ENCODE data around the gene RASSF5.
A peak's percentile ranks its signal among the peaks of the same experiment; 100 is the strongest.

RASSF5 gene

GRCh38 chr1:206513312-206514111, 6.2 kb downstream of the RASSF5 start:
- DNase-seq (ENCODE audit: low read depth, low spot score): peak; percentile 90

GRCh38 chr1:206514813-206515387, 7.6 kb downstream of the RASSF5 start:
- no peak for DNase-seq (ENCODE audit: low read depth, low spot score)

DNA sequence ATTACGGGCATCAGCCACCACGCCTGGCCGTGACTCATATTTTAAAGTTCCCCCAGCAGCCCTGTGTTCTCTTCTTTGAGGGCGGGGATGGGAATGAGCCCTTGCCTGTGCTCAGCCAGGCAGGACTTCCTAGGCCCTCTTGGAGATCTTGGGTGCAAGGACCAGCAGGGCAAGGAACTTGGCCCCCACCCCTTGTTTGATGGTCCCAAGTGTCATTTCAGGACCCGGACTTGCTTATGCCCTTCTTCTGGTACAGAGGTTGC, 9.3 kb downstream of the RASSF5 start:
- DNase-seq (ENCODE audit: low read depth, low spot score): no peak

DNA sequence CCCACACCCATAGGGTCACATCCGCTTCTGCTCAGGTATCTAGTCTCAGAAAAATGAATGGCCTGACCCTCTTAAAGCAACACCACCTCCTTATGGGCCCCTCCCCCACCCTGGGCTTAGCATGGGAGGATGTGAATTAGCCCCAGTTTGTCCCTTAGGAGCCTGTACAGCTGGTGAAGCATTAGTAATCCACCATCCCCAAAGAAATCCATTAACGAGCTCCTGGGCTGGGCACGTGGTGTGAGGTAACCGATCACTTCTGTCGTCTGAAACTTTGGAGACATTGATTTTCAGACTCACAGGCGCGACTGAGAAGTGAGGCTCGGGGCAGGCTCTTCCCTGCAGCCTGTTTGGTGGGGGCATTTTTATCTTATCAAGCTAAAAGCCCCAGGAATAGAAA, 10.5 kb downstream of the RASSF5 start:
- no peak for DNase-seq (ENCODE audit: low read depth, low spot score)

DNA sequence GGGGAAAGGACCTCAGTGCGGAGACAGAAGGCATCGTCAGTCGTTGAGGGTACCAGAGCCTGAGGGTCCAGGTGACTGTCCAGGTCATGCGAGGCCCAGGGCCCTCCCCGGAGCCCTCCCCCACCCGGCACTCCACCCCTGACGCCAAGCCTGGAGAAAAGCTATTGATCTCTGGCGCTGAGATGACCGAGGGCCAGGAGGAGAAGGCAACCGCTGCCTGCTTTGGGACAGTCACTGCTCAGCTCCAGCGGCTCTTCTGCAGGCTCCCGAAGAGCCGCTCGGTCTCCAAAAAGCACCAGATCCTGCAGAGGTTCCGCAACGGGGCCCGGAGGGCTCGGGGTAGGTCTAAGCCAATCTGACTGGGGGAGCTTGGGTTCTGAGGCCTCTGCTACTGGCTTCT, 10.9 kb downstream of the RASSF5 start:
- DNase-seq (ENCODE audit: low read depth, low spot score): no peak

- DNase-seq (ENCODE audit: low read depth, low spot score): no peak
These were observed 11.4 kb downstream of the RASSF5 start for GRCh38 chr1:206518743-206519142.

GRCh38 chr1:206521127-206521526, 13.8 kb downstream of the RASSF5 start:
- DNase-seq (ENCODE audit: low read depth, low spot score): no peak

DNA sequence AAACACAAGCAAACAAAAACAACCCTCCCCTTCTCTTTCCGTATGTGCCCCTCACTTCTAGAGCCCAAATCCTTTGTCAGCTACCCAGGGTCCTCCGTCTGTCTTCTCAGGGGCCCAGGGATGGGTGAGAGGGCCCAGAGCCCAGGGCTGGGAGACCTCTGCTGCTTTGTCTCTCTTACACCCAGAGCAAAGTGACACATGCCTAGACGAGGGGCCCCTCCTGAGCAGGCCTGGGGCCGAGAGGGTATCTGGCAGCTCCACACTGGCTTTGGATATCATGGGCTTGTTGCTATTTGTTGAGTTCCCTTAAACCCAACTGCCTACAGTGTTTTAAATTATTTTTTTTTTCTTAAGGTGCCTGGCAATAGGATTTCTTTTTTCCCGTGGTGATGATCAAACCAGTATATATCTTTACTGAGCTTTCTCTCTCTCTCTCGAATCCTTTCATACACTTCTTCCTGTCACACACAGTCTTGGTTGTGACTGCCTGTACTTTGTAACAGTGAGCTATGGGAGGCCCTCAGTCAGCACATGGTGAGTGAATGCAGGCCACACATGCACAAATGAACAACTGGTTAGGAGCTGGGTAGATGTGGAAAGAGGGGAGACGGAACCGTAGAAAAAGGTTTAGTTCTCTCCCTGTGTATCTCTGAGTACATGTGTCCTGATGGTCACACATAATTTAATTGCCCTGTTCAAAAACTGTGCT, 14.5 kb downstream of the RASSF5 start:
- DNase-seq (ENCODE audit: low read depth, low spot score): no peak

- no peak for DNase-seq (ENCODE audit: low read depth, low spot score)
These were observed 17.5 kb downstream of the RASSF5 start for GRCh38 chr1:206524739-206525364.

DNA sequence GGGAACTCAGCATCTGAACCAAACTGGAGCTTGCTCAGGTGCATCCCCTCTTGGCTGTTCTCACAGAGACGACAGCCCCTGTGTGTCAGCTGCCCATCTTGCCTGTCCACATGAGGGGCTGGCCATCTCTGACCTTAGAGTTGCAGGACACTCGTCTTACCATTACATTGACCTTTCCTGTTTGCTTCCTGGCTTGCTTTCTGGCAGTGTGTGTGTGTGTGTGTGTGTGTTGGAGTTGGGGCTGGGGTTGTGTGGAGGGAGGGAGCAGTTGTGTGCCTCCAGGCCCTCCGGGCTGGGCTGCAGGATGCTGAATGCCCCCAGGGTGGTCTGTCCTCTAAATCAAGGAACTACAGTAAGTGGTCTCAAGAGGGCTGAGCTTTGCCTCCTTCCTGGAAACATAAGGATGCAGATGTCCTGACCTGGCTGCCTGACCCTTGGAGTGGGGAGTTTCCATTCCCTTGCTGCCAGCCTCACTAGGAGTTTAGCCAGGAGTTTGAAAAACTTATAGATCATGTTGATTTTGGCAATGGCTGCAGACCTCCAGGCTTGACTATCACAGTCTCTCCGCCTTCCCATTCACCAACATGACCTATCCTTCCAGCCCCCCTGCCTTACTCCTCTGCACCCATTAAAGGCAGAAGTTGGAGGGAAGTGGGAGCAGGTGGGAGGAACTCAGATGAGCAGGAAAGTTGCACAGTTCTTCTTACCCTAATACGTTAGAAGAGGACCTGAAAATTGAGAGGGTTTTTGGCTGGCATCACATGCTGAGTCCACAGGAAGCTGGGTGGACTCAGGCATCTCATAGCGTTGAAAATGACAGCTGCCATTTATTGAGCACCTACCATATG, 19.0 kb downstream of the RASSF5 start:
- DNase-seq (ENCODE audit: low read depth, low spot score): no peak

- no peak for DNase-seq (ENCODE audit: low read depth, low spot score)
These were observed 22.1 kb downstream of the RASSF5 start for GRCh38 chr1:206529425-206529824.

GRCh38 chr1:206532368-206532767, 25.0 kb downstream of the RASSF5 start:
- DNase-seq (ENCODE audit: low read depth, low spot score): no peak

DNA sequence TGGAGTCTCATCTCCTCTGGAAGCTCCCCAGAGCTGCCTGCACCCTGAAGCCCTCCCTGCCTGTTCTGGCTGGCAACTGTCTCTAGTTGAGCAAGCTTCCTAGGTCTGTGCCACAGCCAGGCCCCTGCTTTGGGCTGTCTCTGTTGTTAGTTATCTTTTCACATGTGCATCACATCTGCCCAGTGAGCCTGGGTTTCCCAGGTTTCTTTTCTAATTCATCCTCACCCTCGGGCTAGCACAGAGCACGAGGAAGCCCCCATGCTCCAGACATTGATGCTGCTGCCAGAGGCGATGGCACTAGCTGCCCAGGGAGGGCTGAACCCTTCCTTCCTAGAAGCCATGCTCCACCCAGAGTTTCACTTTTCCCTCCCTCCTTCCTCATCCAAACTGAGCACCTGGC, 27.2 kb downstream of the RASSF5 start:
- DNase-seq (ENCODE audit: low read depth, low spot score): no peak

DNA sequence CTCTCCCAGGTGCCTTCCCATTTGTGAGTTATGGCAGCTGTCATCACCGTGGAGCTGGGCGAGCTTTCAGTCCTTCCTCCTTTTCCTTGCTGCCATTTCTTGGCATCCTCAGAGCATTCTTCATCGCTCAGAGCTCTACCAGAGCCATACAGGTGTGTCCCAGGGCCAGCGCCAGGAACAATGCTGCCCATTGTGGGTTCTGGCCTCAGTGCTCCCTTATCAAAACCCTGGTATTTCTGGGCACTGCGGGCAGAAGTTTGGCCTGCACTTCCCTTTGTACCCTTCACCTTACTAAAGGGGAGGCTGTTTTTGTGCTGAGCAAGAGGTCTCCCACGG, 28.5 kb downstream of the RASSF5 start:
- DNase-seq (ENCODE audit: low read depth, low spot score): no peak

GRCh38 chr1:206537141-206537540, 29.8 kb downstream of the RASSF5 start:
- DNase-seq (ENCODE audit: low read depth, low spot score): peak; percentile 46

GRCh38 chr1:206538086-206538770, 30.9 kb downstream of the RASSF5 start:
- DNase-seq (ENCODE audit: low read depth, low spot score): no peak

DNA sequence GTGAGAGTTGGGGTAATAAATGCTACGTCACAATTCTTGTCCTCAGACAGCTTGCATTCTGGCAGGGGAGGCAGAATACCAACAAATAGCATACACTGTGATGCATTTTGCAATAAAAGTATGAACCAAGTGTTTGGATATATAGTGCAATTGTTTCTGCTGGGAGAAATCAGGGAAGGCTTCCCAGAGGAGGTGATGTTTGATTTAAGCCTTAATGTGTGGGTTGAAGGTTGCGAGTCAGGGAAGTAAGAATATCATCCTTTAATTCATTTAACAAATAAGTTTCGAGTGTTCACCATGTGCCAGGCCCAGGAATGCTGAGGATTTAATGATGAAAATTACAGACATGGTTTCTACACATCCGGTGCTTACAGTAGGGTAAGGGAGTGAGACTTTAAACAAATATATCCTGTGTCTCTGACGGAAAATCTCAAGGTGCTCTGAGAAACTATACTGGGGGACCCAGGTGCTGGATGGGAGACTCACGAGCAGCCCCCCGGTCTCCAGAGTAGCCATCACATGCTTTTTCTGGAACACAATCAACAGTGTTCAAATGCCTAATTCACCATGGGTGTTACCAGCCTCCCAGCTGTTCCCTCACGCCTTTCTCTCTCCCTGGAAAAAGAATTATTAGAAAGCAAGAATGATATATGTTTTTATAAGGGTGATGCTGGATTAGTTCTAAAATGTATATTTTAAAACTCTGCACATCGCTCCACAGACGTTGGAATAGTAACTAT, 31.7 kb downstream of the RASSF5 start:
- no peak for DNase-seq (ENCODE audit: low read depth, low spot score)

DNA sequence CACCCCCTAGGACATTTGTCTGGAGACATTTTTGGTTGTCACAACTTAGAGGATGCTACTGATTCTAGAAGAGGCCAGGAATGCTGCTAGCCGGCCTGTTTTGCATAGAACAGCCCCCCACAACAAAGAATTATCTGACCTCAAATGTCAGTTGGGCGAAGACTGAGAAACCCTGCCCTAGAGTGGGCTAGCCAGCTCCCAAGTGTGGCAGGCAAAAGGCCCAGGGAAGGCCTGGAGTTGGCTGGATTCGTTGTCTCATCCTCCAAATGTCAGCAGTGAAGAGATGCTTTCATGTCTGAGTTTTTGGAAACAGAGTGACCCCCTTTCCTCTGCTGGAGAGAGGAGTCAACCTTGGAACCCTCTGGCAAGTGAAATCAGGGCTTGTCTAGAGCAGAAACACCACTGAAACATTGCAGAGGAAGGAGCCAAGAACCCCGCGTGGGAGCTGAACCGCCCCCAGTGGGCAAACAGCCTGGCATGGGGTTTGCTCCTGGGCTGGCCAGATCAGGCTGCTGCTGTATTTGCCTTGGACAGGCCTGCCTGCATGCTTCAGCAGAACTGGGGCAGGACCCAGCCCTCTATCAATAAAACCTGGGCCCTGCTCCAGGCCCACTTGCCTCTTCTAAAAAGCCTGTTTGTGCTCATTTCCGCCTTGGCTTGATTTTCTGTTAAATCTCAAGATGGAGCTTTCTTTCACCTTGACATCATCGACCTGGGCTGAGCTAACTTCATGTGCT, 32.9 kb downstream of the RASSF5 start:
- DNase-seq (ENCODE audit: low read depth, low spot score): peak; percentile 65

GRCh38 chr1:206541236-206541833, 34.0 kb downstream of the RASSF5 start:
- no peak for DNase-seq (ENCODE audit: low read depth, low spot score)

All from astrocyte of the hippocampus (primary cell).